ENCODE data around the gene RXFP4. TPM values are rescaled to one million over a fixed set of nuclear protein-coding genes. Genes with fewer than 3 reads are reported as not detected.
"Not testable (repeated sequence)": the region's sequence is repeated elsewhere in the genome, so short reads cannot be mapped to it uniquely, and the experiment has no call there.

RXFP4 gene
- total and polyA plus RNA-seq, 2 donors from 2014 or later: 0.32 TPM; not detected in 1

DNA sequence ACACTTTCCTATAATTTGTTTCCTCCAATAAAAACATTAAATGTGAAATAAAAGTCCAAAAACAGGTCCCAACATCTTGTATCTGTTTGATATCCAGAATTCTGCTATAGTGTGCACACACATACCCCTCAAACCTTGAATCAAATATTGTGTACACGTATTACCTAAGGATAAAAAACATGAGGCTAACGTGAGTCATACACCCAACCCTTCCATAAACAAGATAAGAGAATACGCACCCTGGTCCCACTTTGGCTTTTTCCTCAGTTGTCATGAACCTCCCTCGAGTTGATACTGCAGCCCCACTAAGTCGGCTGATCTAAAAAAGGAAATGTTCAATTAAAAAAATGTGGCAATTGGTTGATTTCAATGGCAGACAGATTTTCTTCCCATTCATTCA lies 12.4 kb upstream of the RXFP4 start:
- no peak for FAIRE-seq
- Histone ChIP-seq H3K9ac (ENCODE audit: low read length in 3 of 3) (no peak overlapping the region), H3K9me3 (ENCODE audit: control insufficient read depth in 2 of 3, insufficient read depth in 1 of 3, low read length in 3 of 3) (no peaks in the 10 kb centered on the region), H3K36me3 (ENCODE audit: control insufficient read depth in 2 of 3, insufficient read depth in 3 of 3, low read length in 3 of 3) (peaks cover 16 to 55% (median 26%) of the 10 kb centered on the region in 3 donors), H3K4me1 (ENCODE audit: control insufficient read depth in 2 of 3, insufficient read depth in 2 of 3, low read depth in 1 of 3, low read length in 3 of 3) (peaks cover 3 to 19% (median 16%) of the 10 kb centered on the region in 3 donors), H3K4me3 (ENCODE audit: low read length in 3 of 3) (no peak overlapping the region), H3K27ac (ENCODE audit: low read depth in 2 of 2, low read length in 2 of 2) (no peak overlapping the region), H3K27me3 (ENCODE audit: control insufficient read depth, insufficient read depth, low read length) (no peaks in the 10 kb centered on the region)
- TF ChIP-seq, protein P1, sequence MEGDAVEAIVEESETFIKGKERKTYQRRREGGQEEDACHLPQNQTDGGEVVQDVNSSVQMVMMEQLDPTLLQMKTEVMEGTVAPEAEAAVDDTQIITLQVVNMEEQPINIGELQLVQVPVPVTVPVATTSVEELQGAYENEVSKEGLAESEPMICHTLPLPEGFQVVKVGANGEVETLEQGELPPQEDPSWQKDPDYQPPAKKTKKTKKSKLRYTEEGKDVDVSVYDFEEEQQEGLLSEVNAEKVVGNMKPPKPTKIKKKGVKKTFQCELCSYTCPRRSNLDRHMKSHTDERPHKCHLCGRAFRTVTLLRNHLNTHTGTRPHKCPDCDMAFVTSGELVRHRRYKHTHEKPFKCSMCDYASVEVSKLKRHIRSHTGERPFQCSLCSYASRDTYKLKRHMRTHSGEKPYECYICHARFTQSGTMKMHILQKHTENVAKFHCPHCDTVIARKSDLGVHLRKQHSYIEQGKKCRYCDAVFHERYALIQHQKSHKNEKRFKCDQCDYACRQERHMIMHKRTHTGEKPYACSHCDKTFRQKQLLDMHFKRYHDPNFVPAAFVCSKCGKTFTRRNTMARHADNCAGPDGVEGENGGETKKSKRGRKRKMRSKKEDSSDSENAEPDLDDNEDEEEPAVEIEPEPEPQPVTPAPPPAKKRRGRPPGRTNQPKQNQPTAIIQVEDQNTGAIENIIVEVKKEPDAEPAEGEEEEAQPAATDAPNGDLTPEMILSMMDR (IDR thresholded peaks at IDR 0.05; ENCODE audit: borderline replicate concordance, extremely low read depth, insufficient read depth): no peak
- intact Hi-C loops (cut with DNase I): no loop called here
- DNase-seq: no peak

DNA sequence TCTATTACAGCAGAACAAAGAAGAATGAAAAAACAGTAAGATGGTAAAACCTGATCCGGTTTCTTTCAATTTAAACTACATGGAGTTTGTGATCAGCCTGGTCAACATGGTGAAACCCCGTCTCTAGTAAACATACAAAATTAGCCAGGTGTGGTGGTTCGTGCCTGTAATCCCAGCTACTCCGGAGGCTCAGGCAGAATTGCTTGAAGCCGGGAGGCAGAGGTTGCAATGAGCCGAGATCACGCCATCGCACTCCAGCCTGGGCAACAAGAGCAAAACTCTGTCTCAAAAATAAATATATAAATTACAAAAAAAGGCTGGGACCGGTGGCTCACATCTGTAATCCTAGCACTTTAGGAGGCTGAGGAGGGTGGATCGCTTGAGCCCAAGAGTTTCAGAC lies 10.7 kb upstream of the RXFP4 start:
- FAIRE-seq; DNase-seq; H3K27ac ChIP-seq (ENCODE audit: low read depth in 2 of 2, low read length in 2 of 2); H3K9me3 ChIP-seq (ENCODE audit: control insufficient read depth in 2 of 3, insufficient read depth in 1 of 3, low read length in 3 of 3); intact Hi-C loops (cut with DNase I); H3K27me3 ChIP-seq (ENCODE audit: control insufficient read depth, insufficient read depth, low read length): not testable (repeated sequence)
- Histone ChIP-seq H3K36me3 (ENCODE audit: control insufficient read depth in 2 of 3, insufficient read depth in 3 of 3, low read length in 3 of 3) (peaks cover 13 to 49% (median 21%) of the 10 kb centered on the region in 3 donors), H3K9ac (ENCODE audit: low read length in 3 of 3) (peak overlapping the region in 1 of 3 donors; percentile 58), H3K4me3 (ENCODE audit: low read length in 3 of 3) (peak overlapping the region in 2 of 3 donors; percentile 8 to 55), H3K4me1 (ENCODE audit: control insufficient read depth in 2 of 3, insufficient read depth in 2 of 3, low read depth in 1 of 3, low read length in 3 of 3) (peaks cover 3 to 19% (median 14%) of the 10 kb centered on the region in 3 donors)

DNA sequence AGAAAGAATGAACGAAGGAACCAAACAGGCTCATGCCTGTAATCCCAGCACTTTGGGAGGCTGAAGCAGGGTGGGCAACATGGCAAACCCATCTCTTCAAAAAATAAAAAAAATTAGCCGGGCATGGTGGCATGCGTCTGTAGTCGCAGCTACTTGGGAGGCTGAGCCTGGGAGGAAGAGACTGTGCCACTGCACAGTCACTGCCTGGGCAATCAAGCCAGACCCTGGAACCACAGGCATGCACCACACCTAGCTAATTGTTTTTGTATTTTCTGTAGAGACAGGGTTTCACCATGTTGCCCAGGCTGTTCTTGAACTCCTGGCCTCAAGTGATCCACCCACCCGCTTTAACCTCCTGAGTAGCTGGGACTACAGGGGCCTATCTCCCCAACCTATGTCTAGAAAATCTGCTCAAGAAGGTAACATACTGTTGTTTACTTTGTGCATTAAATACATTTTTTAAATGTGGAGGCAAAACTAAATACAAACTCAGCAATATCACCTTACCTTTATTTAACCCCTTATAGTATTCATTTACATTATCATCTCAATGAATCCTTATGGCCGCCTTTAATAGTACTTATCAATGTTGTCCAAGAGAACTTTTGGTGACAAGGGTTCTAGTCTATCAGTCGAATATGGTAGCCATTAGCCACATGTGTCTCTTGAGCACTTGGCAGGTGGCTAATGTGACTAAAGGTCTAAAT lies 10.0 kb upstream of the RXFP4 start:
- peaks cover 12 to 42% (median 16%) of the 10 kb centered on the region in 3 donors for H3K36me3 ChIP-seq (ENCODE audit: control insufficient read depth in 2 of 3, insufficient read depth in 3 of 3, low read length in 3 of 3)
- H3K27me3 ChIP-seq (ENCODE audit: control insufficient read depth, insufficient read depth, low read length): no peaks in the 10 kb centered on the region
- no peak for FAIRE-seq
- no peak for DNase-seq
- peak overlapping the region in 2 of 3 donors; percentile 45 to 55 for H3K4me3 ChIP-seq (ENCODE audit: low read length in 3 of 3)
- intact Hi-C loops (cut with DNase I): no loop called here
- peak overlapping the region in 2 of 3 donors; percentile 24 to 58 for H3K9ac ChIP-seq (ENCODE audit: low read length in 3 of 3)
- peaks cover 3 to 19% (median 9%) of the 10 kb centered on the region in 3 donors for H3K4me1 ChIP-seq (ENCODE audit: control insufficient read depth in 2 of 3, insufficient read depth in 2 of 3, low read depth in 1 of 3, low read length in 3 of 3)
- no peaks in the 10 kb centered on the region for H3K9me3 ChIP-seq (ENCODE audit: control insufficient read depth in 2 of 3, insufficient read depth in 1 of 3, low read length in 3 of 3)
- H3K27ac ChIP-seq (ENCODE audit: low read depth in 2 of 2, low read length in 2 of 2): peak overlapping the region in 1 of 2 donors; percentile 57
- TF ChIP-seq, protein P1 (IDR thresholded peaks at IDR 0.05; ENCODE audit: borderline replicate concordance, extremely low read depth, insufficient read depth): no peak

DNA sequence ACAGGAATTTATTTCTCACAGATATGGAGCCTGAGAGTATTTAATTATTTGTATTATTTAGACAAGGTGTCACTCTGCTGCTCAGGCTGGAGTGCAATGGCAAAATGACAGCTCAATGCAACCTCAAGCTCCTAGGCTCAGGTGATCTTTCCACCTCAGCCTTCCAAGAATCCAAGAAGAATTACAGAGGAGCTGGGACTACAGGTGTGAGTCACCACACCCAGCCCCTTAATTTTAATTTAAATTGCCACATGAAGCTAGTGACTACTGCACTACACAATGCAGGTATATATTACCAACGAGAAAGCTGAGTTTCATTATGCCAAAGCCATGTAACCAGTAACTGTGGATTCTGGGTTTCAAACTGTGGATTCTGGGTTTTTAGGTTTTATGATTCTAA lies 9.4 kb upstream of the RXFP4 start:
- peak overlapping the region in 2 of 3 donors; percentile 45 to 55 for H3K4me3 ChIP-seq (ENCODE audit: low read length in 3 of 3)
- DNase-seq: no peak

More for the DNA sequence above, 9.4 kb upstream of the RXFP4 start:
- Histone ChIP-seq H3K27me3 (ENCODE audit: control insufficient read depth, insufficient read depth, low read length) (no peaks in the 10 kb centered on the region), H3K4me1 (ENCODE audit: control insufficient read depth in 2 of 3, insufficient read depth in 2 of 3, low read depth in 1 of 3, low read length in 3 of 3) (peaks cover 3 to 19% (median 9%) of the 10 kb centered on the region in 3 donors), H3K9me3 (ENCODE audit: control insufficient read depth in 2 of 3, insufficient read depth in 1 of 3, low read length in 3 of 3) (no peaks in the 10 kb centered on the region), H3K36me3 (ENCODE audit: control insufficient read depth in 2 of 3, insufficient read depth in 3 of 3, low read length in 3 of 3) (peaks cover 6 to 36% (median 11%) of the 10 kb centered on the region in 3 donors), H3K9ac (ENCODE audit: low read length in 3 of 3) (peak overlapping the region in 1 of 3 donors; percentile 58), H3K27ac (ENCODE audit: low read depth in 2 of 2, low read length in 2 of 2) (no peak overlapping the region)
- TF ChIP-seq, protein P1 (IDR thresholded peaks at IDR 0.05; ENCODE audit: borderline replicate concordance, extremely low read depth, insufficient read depth): no peak
- no peak for FAIRE-seq
- intact Hi-C loops (cut with DNase I): no loop called here
